ENCODE data around the gene PATZ1.

DNA sequence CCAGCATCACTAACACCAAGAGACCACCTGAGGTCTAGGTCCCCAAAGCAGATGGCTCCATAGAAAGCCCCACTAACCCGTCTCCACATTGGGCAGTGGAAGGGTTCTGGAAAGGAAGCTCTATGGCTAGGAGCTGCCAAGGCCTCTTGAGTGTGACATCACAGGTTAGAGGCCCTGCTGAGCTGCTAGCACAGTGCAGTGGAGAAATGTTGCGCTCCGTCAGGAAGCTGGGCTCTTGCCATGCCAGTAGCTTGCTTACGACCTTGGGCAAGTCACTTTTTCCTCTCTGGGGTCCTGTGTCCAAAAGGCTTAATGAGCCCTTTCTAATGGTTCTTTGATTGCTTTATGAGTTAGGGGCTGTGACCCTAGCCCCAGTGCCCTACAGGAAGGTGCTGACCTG is 64.4 kb downstream of the PATZ1 start:
- TF ChIP-seq, protein P1, sequence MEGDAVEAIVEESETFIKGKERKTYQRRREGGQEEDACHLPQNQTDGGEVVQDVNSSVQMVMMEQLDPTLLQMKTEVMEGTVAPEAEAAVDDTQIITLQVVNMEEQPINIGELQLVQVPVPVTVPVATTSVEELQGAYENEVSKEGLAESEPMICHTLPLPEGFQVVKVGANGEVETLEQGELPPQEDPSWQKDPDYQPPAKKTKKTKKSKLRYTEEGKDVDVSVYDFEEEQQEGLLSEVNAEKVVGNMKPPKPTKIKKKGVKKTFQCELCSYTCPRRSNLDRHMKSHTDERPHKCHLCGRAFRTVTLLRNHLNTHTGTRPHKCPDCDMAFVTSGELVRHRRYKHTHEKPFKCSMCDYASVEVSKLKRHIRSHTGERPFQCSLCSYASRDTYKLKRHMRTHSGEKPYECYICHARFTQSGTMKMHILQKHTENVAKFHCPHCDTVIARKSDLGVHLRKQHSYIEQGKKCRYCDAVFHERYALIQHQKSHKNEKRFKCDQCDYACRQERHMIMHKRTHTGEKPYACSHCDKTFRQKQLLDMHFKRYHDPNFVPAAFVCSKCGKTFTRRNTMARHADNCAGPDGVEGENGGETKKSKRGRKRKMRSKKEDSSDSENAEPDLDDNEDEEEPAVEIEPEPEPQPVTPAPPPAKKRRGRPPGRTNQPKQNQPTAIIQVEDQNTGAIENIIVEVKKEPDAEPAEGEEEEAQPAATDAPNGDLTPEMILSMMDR (conservative IDR thresholded peaks at IDR 0.05; ENCODE audit: low read depth, low read length), result no peak
- TF ChIP-seq EZH2 (IDR thresholded peaks at IDR 0.05; ENCODE audit: low read length, unreplicated experiment), result no peak
- no peak for TF ChIP-seq EZH2phosphoT487 (IDR thresholded peaks at IDR 0.05; ENCODE audit: borderline replicate concordance, low read length)

Data from PC-3 (cell line).